GM23338 (cell line): Measurements from ENCODE around the gene PDCD10. TPM values are rescaled to one million over a fixed set of nuclear protein-coding genes. Genes with fewer than 3 reads are reported as not detected.

ENCODE experiments used
- ATAC-seq: fragments of 200-7000 bp; cut with Tn5 transposase; 3 replicates; pipeline ENCODE4 v1.9.1; 2020
- DNase-seq: peaks from one replicate; pipeline ENCODE4 v3.0.0-alpha.2; 2015; ENCODE audit warnings: low spot score
- H2AFZ ChIP-seq: fragments of 200-600 bp; sonication (generic); 2 replicates; pipeline ENCODE4 v1.8.0; 2016; ENCODE audit warnings: antibody characterized with exemption, mild to moderate bottlenecking, moderate library complexity
- H3F3A ChIP-seq: fragments of 200-600 bp; sonication (generic); replicated peaks from 2 replicates; pipeline ENCODE4 v1.8.0; 2017; ENCODE audit warnings: antibody characterized with exemption, mixed run types, low read depth
- H3K27ac ChIP-seq: fragments of 200-600 bp; sonication (generic); 2 replicates; pipeline ENCODE4 v1.6.1; 2016; ENCODE audit warnings: low read depth
- H3K27me3 ChIP-seq: fragments of 200-600 bp; sonication (generic); 2 replicates; pipeline ENCODE4 v1.8.0; 2016; ENCODE audit warnings: mild to moderate bottlenecking, mixed run types, moderate library complexity; ENCODE audit not compliant: insufficient read depth
- H3K36me3 ChIP-seq: fragments of 200-600 bp; sonication (generic); 2 replicates; pipeline ENCODE4 v1.8.0; 2016; ENCODE audit warnings: mild to moderate bottlenecking; ENCODE audit not compliant: insufficient read depth
- H3K4me1 ChIP-seq: fragments of 200-600 bp; sonication (generic); 2 replicates; pipeline ENCODE4 v1.8.0; 2016; ENCODE audit warnings: mild to moderate bottlenecking, moderate library complexity; ENCODE audit not compliant: insufficient read depth
- H3K4me2 ChIP-seq: fragments of 200-600 bp; sonication (generic); 2 replicates; pipeline ENCODE4 v1.7.1; 2017; ENCODE audit warnings: mixed run types
- H3K4me3 ChIP-seq: fragments of 200-600 bp; sonication (generic); 2 replicates; pipeline ENCODE4 v1.6.1; 2016; ENCODE audit warnings: mixed run types
- H3K79me2 ChIP-seq: fragments of 200-600 bp; sonication (generic); replicated peaks from 2 replicates; pipeline ENCODE4 v1.8.0; 2017; ENCODE audit warnings: mild to moderate bottlenecking; ENCODE audit not compliant: insufficient read depth
- H3K9me2 ChIP-seq: fragments of 200-600 bp; sonication (generic); 2 replicates; pipeline ENCODE4 v1.8.0; 2017; ENCODE audit not compliant: insufficient read depth
- H4K20me1 ChIP-seq: fragments of 200-600 bp; sonication (generic); replicated peaks from 2 replicates; pipeline ENCODE4 v1.8.0; 2017; ENCODE audit warnings: mild to moderate bottlenecking; ENCODE audit not compliant: insufficient read depth
- H3K27ac Mint-ChIP-seq: 2 replicates; pipeline ENCODE4 v1.8.0; 2020; ENCODE audit warnings: inconsistent platforms, mild to moderate bottlenecking, moderate library complexity, mixed read lengths
- H3K27me3 Mint-ChIP-seq: 3 replicates; pipeline ENCODE4 v1.8.0; 2022; ENCODE audit warnings: low read depth, mild to moderate bottlenecking, moderate library complexity, mixed read lengths, inconsistent platforms; ENCODE audit not compliant: insufficient read depth, poor library complexity
- H3K36me3 Mint-ChIP-seq: 3 replicates; pipeline ENCODE4 v1.8.0; 2021; ENCODE audit warnings: low read depth, mild to moderate bottlenecking, inconsistent platforms, moderate library complexity, mixed read lengths
- H3K4me1 Mint-ChIP-seq: 3 replicates; pipeline ENCODE4 v1.8.0; 2020; ENCODE audit warnings: mild to moderate bottlenecking, inconsistent platforms, mixed read lengths
- H3K4me3 Mint-ChIP-seq: 3 replicates; pipeline ENCODE4 v1.8.0; 2021; ENCODE audit warnings: moderate library complexity, mild to moderate bottlenecking, inconsistent platforms, mixed read lengths
- H3K9me3 Mint-ChIP-seq: 3 replicates; pipeline ENCODE4 v1.8.0; 2020; ENCODE audit warnings: moderate library complexity, mild to moderate bottlenecking, inconsistent platforms, mixed read lengths
- CREB1 ChIP-seq: fragments of 250-450 bp; sonication (Bioruptor Pico); IDR thresholded peaks from 2 replicates; pipeline ENCODE4 v1.5.0; 2020; ENCODE audit warnings: low read depth, mild to moderate bottlenecking, moderate library complexity
- EZH2 ChIP-seq: fragments of 200-600 bp; sonication (generic); IDR thresholded peaks from one replicate; pipeline ENCODE4 v1.8.0; 2017; ENCODE audit warnings: antibody characterized with exemption, mild to moderate bottlenecking, low read depth; ENCODE audit not compliant: unreplicated experiment
- EZH2phosphoT487 ChIP-seq: fragments of 200-600 bp; sonication (generic); IDR thresholded peaks from one replicate; pipeline ENCODE4 v1.8.1; 2018; ENCODE audit warnings: antibody characterized with exemption; ENCODE audit not compliant: unreplicated experiment
- JUNB ChIP-seq: IDR thresholded peaks from one replicate; pipeline ENCODE4 v1.6.1; 2016; ENCODE audit warnings: antibody characterized with exemption; ENCODE audit not compliant: unreplicated experiment
- NANOG ChIP-seq: IDR thresholded peaks from 2 replicates; pipeline ENCODE4 v1.6.1; 2016; ENCODE audit warnings: antibody characterized with exemption, borderline replicate concordance
- STAT1 ChIP-seq: IDR thresholded peaks from one replicate; pipeline ENCODE4 v1.6.1; 2016; ENCODE audit warnings: antibody characterized with exemption; ENCODE audit not compliant: unreplicated experiment
- ZNF114 ChIP-seq: fragments of 250-450 bp; sonication (Bioruptor Pico); IDR thresholded peaks from 2 replicates; pipeline ENCODE4 v1.5.0; 2020; ENCODE audit warnings: mild to moderate bottlenecking, moderate library complexity
- ZNF331 ChIP-seq: fragments of 250-450 bp; sonication (Bioruptor Pico); IDR thresholded peaks from 2 replicates; pipeline ENCODE4 v1.5.0; 2020; ENCODE audit warnings: low read depth, mild to moderate bottlenecking, moderate library complexity
- polyA plus RNA-seq: library from polyadenylated mRNA; unstranded; fragments of >200 nt; fragmentation: Nextera tagmentation; extraction: Ambion mirVana; gene quantifications from 2 replicates; pipeline ENCODE4 v1.2.1, GENCODE V29; 2016
- total RNA-seq: library from RNA; depleted of rRNA; stranded (reverse); fragments of >200 nt; shearing (Covaris generic); gene quantifications from 2 replicates; pipeline ENCODE4 v1.2.3, GENCODE V29; 2014
- TF ChIP-seq, protein P1 (sequence below): IDR thresholded peaks from one replicate; pipeline ENCODE4 v1.6.1; 2018; ENCODE audit warnings: antibody characterized with exemption; ENCODE audit not compliant: unreplicated experiment
- TF ChIP-seq, protein P2 (sequence below), 2 experiments: fragments of 200-600 bp in 1 of 2; sonication (generic) in 1 of 2; conservative IDR thresholded peaks; 2 replicates each; pipeline versions ENCODE4 v1.5.1 to v1.6.1; 2016 to 2017; ENCODE audit warnings: antibody characterized with exemption in 2 of 2, low read depth in 2 of 2, mild to moderate bottlenecking in 2 of 2, moderate library complexity in 1 of 2
- TF ChIP-seq, protein P3 (sequence below): IDR thresholded peaks from 2 replicates; pipeline ENCODE4 v1.6.1; 2016; ENCODE audit warnings: antibody characterized with exemption

Gene PDCD10
- total and polyA plus RNA-seq, 2 experiments from 2014 or later = 95.2 to 125 TPM

DNA sequence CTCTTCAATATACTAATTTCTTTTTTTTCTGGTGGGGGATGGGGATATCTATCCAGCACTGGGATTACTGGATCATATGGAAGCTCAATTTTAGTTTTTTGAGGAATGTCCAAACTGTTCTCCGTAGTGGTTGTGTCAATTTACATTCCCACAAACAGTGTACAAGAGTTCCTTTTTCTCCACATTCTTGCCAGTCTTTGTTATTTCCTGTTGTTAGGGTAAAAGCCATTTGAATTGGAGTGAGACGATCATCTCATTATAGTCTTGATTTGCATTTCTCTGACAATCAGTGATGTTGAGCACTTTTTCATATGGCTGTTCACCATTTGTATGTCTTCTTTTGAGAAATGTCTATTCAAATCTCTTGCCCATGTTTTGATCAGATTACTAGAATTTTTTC, 68.1 kb downstream of the PDCD10 start:
- Histone ChIP-seq H3K27ac (no peak overlapping the region), H3K4me1 (no peaks in the 10 kb centered on the region; the same call in 1 of the 2 replicates), H3K9me2 (0 out of 2 replicates have a peak, but pooled peaks cover 3% of the 10 kb centered on the region), H4K20me1 (0 out of 2 replicates have a peak, but pooled peaks cover 1% of the 10 kb centered on the region), H3K4me2 (no peak overlapping the region), H3F3A (no peaks in the 10 kb centered on the region), H3K36me3 (no peaks in the 10 kb centered on the region), H3K27me3 (no peaks in the 10 kb centered on the region), H3K79me2 (no peaks in the 10 kb centered on the region), H2AFZ (no peak overlapping the region), H3K4me3 (no peak overlapping the region)
- H3K4me1 Mint-ChIP-seq = peaks cover 7% of the 10 kb centered on the region; the same call in 2 of the 3 replicates
- no peaks in the 10 kb centered on the region for H3K27me3 Mint-ChIP-seq
- 0 out of 2 replicates have a peak overlapping the region, but pooled peaks have one; percentile 2 for H3K27ac Mint-ChIP-seq
- TF ChIP-seq JUNB (no peak), EZH2phosphoT487 (no peak)
- H3K4me3 Mint-ChIP-seq = no peak overlapping the region
- no peak for DNase-seq
- ATAC-seq = no peak
- no peaks in the 10 kb centered on the region for H3K9me3 Mint-ChIP-seq
- no peaks in the 10 kb centered on the region; the same call in 2 of the 3 replicates for H3K36me3 Mint-ChIP-seq

DNA sequence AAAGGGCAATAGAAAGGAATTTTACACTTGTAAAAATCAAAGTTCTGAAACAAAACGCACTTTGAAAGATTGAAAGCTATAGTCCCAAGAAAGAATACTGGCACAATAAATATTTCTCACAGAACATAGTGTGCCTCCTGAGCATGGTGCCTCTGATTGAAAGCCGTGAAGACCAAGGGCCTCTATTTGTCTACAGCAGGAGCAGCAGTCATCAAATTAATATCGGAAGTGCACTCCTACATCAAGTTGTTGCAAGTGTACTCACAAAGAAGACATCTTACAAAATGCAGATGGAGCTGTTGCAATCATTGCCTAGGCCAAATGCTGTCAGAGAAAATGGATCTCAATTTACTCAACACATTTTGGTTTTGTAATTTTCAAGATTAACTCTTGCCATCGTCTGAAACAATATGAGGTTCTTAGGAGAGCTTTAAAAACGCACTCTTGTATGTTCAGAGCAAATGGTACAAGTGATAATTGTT, 71.7 kb downstream of the PDCD10 start:
- Mint-ChIP-seq H3K27me3 (no peaks in the 10 kb centered on the region), H3K27ac (no peak overlapping the region), H3K9me3 (no peaks in the 10 kb centered on the region), H3K4me3 (no peak overlapping the region), H3K36me3 (no peaks in the 10 kb centered on the region), H3K4me1 (peaks cover 8% of the 10 kb centered on the region; the same call in 2 of the 3 replicates)
- DNase-seq = no peak
- no peak overlapping the region for H3K4me3 ChIP-seq
- H3K27ac ChIP-seq = no peak overlapping the region; the same call in 1 of the 2 replicates
- no peaks in the 10 kb centered on the region for H3K27me3 ChIP-seq
- H3K4me1 ChIP-seq = peaks cover 5% of the 10 kb centered on the region; the same call in 1 of the 2 replicates
- H3F3A ChIP-seq = no peaks in the 10 kb centered on the region
- ATAC-seq = no peak
- peaks cover 3% of the 10 kb centered on the region; the same call in 1 of the 2 replicates for H3K9me2 ChIP-seq
- no peaks in the 10 kb centered on the region for H3K79me2 ChIP-seq
- no peaks in the 10 kb centered on the region for H4K20me1 ChIP-seq
- H3K36me3 ChIP-seq = no peaks in the 10 kb centered on the region
- H3K4me2 ChIP-seq = no peak overlapping the region
- H2AFZ ChIP-seq = no peak overlapping the region
- TF ChIP-seq, protein P1, sequence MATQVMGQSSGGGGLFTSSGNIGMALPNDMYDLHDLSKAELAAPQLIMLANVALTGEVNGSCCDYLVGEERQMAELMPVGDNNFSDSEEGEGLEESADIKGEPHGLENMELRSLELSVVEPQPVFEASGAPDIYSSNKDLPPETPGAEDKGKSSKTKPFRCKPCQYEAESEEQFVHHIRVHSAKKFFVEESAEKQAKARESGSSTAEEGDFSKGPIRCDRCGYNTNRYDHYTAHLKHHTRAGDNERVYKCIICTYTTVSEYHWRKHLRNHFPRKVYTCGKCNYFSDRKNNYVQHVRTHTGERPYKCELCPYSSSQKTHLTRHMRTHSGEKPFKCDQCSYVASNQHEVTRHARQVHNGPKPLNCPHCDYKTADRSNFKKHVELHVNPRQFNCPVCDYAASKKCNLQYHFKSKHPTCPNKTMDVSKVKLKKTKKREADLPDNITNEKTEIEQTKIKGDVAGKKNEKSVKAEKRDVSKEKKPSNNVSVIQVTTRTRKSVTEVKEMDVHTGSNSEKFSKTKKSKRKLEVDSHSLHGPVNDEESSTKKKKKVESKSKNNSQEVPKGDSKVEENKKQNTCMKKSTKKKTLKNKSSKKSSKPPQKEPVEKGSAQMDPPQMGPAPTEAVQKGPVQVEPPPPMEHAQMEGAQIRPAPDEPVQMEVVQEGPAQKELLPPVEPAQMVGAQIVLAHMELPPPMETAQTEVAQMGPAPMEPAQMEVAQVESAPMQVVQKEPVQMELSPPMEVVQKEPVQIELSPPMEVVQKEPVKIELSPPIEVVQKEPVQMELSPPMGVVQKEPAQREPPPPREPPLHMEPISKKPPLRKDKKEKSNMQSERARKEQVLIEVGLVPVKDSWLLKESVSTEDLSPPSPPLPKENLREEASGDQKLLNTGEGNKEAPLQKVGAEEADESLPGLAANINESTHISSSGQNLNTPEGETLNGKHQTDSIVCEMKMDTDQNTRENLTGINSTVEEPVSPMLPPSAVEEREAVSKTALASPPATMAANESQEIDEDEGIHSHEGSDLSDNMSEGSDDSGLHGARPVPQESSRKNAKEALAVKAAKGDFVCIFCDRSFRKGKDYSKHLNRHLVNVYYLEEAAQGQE = no peak
- no peak for TF ChIP-seq STAT1
- TF ChIP-seq EZH2phosphoT487 = no peak
- no peak for TF ChIP-seq ZNF331 (CRISPR knock-in tag)
- TF ChIP-seq JUNB = no peak
- no peak for TF ChIP-seq CREB1
- TF ChIP-seq ZNF114 = no peak
- TF ChIP-seq NANOG = no peak
- TF ChIP-seq, protein P2, sequence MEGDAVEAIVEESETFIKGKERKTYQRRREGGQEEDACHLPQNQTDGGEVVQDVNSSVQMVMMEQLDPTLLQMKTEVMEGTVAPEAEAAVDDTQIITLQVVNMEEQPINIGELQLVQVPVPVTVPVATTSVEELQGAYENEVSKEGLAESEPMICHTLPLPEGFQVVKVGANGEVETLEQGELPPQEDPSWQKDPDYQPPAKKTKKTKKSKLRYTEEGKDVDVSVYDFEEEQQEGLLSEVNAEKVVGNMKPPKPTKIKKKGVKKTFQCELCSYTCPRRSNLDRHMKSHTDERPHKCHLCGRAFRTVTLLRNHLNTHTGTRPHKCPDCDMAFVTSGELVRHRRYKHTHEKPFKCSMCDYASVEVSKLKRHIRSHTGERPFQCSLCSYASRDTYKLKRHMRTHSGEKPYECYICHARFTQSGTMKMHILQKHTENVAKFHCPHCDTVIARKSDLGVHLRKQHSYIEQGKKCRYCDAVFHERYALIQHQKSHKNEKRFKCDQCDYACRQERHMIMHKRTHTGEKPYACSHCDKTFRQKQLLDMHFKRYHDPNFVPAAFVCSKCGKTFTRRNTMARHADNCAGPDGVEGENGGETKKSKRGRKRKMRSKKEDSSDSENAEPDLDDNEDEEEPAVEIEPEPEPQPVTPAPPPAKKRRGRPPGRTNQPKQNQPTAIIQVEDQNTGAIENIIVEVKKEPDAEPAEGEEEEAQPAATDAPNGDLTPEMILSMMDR (conservative IDR thresholded peaks at IDR 0.05; ENCODE audit: low read depth in 2 of 2) = no peak
- TF ChIP-seq, protein P3, sequence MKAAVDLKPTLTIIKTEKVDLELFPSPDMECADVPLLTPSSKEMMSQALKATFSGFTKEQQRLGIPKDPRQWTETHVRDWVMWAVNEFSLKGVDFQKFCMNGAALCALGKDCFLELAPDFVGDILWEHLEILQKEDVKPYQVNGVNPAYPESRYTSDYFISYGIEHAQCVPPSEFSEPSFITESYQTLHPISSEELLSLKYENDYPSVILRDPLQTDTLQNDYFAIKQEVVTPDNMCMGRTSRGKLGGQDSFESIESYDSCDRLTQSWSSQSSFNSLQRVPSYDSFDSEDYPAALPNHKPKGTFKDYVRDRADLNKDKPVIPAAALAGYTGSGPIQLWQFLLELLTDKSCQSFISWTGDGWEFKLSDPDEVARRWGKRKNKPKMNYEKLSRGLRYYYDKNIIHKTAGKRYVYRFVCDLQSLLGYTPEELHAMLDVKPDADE = no peak
- no peak for TF ChIP-seq EZH2
